ENCODE results near the gene EPAS1. TPM values are rescaled to one million over a fixed set of nuclear protein-coding genes. Genes with fewer than 3 reads are reported as not detected.
"Not testable (repeated sequence)": the region's sequence is repeated elsewhere in the genome, so short reads cannot be mapped to it uniquely, and the experiment has no call there.

The EPAS1 gene
- total and polyA plus RNA-seq, 4 donors: 213 to 954 (median 403) TPM

DNA sequence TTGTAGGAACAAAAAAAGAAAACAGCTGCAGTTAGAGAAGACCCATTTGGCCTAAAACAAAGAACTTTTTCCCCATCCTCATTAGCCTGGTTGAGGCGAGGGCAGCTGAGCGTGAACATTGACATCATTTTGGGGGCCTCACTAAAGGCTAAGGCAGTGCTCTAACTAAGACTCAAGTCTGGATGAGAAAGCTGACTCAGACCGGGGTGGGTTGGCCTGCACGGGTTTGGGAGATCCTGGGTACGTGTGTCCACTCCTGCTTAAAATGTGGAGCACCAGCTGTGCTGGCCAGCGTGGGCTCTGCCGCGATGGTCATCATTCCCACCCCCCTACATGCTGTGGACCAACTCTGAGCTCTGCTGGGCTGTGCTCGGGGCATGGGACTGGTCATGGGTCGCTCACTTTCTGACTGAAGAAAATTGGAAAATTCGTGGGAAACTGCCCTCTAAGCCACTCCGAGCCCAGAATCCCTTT lies 96.2 kb downstream of the EPAS1 start:
- intact Hi-C loops (cut with DNase I): no loop called here
- 79 to 88% methylated on average over 12 of the region's 12 CpGs for WGBS, 2 donors
- H3K36me3 ChIP-seq (ENCODE audit: control insufficient read depth in 1 of 2, insufficient read depth in 2 of 2, low read length in 1 of 2): no peaks in the 10 kb centered on the region
- no peaks in the 10 kb centered on the region for H3K9me3 ChIP-seq (ENCODE audit: control insufficient read depth, low read length)
- H3K27me3 ChIP-seq (ENCODE audit: control insufficient read depth in 1 of 2, insufficient read depth in 2 of 2, low read length in 1 of 2): no peaks in the 10 kb centered on the region
- H3K27ac ChIP-seq (ENCODE audit: low read depth in 1 of 2, low read length in 2 of 2): no peak overlapping the region
- no peaks in the 10 kb centered on the region for H3K4me1 ChIP-seq (ENCODE audit: control insufficient read depth in 1 of 2, insufficient read depth in 2 of 2, low read length in 2 of 2)
- H3K4me3 ChIP-seq (ENCODE audit: low read length in 2 of 2): no peak overlapping the region
- ATAC-seq (ENCODE audit: low FRiP score) (no peak), DNase-seq (no peak)

DNA sequence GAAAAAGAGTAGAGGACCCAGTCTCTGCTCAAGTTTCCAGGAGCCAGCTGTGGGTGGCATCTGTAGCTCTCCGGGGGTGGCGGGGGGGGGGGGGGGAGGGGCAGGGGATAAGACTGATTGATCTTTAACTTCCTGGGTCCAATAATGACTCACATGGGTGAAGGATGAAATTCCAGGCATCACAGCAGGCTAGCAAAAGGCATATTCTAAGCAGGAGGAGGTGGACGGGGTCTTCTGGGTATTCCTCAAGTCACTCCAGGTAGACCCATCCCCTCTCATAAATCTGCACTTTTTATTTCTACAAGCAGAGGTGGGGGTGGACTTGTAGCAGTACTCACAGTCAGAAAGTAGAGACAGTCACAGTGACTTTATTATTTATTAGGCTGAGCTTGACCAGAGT lies 96.7 kb downstream of the EPAS1 start:
- no peaks in the 10 kb centered on the region for H3K9me3 ChIP-seq (ENCODE audit: control insufficient read depth, low read length)
- no peaks in the 10 kb centered on the region for H3K36me3 ChIP-seq (ENCODE audit: control insufficient read depth in 1 of 2, insufficient read depth in 2 of 2, low read length in 1 of 2)
- no peaks in the 10 kb centered on the region for H3K4me1 ChIP-seq (ENCODE audit: control insufficient read depth in 1 of 2, insufficient read depth in 2 of 2, low read length in 2 of 2)
- ATAC-seq (ENCODE audit: low FRiP score): no peak
- WGBS, 2 donors: 87% methylated on average over 3 of the region's 3 CpGs
- H3K27me3 ChIP-seq (ENCODE audit: control insufficient read depth in 1 of 2, insufficient read depth in 2 of 2, low read length in 1 of 2): no peaks in the 10 kb centered on the region
- intact Hi-C loops (cut with DNase I): no loop called here
- no peak overlapping the region for H3K27ac ChIP-seq (ENCODE audit: low read depth in 1 of 2, low read length in 2 of 2)
- H3K4me3 ChIP-seq (ENCODE audit: low read length in 2 of 2): no peak overlapping the region
- no peak for DNase-seq

DNA sequence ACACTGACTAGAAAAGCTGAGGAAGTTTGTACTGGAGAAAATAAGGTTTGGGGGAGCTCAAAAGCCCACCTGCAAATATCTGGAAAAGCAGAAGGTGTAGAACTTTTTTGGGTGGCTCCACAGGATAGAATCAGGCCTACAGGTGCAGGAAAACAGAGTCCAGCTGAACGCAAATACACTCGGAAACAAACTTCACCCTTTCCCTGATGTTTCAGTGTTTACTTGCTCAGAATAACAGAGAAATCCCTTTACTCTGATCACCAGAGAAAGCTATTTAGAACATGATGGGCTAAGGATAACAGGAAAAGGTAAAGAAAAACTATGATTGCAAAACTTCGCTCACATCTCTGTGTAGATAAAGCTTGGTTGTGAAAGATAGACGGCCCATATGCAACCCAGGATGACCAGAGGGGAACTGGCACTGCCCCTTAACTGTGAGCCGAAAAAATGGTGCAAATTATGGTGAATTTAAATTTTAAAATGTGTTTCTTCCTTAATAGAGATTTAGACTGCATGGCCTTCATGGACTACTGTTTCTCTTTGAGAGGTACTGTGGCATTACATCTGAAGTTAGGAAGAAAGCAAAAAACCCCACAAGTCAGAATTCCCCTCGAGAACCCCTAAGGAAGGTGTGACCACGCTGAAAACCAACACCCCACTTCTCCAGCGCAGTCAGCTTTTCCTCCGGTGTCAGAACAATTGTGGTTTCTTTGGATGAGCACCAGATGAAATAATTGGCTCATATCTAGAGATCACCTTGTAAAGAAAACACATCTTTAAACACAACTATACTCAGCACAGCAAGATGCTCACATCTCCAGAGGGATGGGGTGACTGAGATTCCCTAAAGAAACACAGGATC lies 97.7 kb downstream of the EPAS1 start:
- H3K27ac ChIP-seq (ENCODE audit: low read depth in 1 of 2, low read length in 2 of 2): no peak overlapping the region
- no peak overlapping the region for H3K4me3 ChIP-seq (ENCODE audit: low read length in 2 of 2)
- H3K27me3 ChIP-seq (ENCODE audit: control insufficient read depth in 1 of 2, insufficient read depth in 2 of 2, low read length in 1 of 2): no peaks in the 10 kb centered on the region
- no peak for DNase-seq
- H3K4me1 ChIP-seq (ENCODE audit: control insufficient read depth in 1 of 2, insufficient read depth in 2 of 2, low read length in 2 of 2): no peaks in the 10 kb centered on the region
- intact Hi-C loops (cut with DNase I): no loop called here
- no peaks in the 10 kb centered on the region for H3K9me3 ChIP-seq (ENCODE audit: control insufficient read depth, low read length)
- no peaks in the 10 kb centered on the region for H3K36me3 ChIP-seq (ENCODE audit: control insufficient read depth in 1 of 2, insufficient read depth in 2 of 2, low read length in 1 of 2)
- ATAC-seq (ENCODE audit: low FRiP score): no peak
- WGBS, 2 donors: 73 to 76% methylated on average over 9 of the region's 9 CpGs

DNA sequence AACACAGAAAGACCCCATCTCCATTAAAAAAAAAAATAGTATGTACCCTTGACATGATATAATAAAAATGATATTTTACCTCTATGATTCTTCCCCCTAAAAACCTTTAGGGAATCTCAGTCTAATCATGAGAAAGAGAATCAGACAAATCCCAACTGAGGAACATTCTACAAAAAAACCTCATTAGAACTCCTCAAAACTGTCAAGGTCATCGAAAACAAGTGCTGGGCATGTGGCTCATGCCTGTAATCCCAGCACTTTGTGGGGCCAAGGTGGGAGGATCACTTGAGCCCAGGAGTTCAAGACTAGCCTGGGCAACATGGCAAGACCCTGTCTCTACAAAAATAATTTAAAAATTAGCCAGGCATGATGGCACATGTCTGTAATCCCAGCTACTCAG lies 98.5 kb downstream of the EPAS1 start:
- H3K4me3 ChIP-seq (ENCODE audit: low read length in 2 of 2); H3K4me1 ChIP-seq (ENCODE audit: control insufficient read depth in 1 of 2, insufficient read depth in 2 of 2, low read length in 2 of 2); H3K36me3 ChIP-seq (ENCODE audit: control insufficient read depth in 1 of 2, insufficient read depth in 2 of 2, low read length in 1 of 2); H3K9me3 ChIP-seq (ENCODE audit: control insufficient read depth, low read length); DNase-seq; H3K27ac ChIP-seq (ENCODE audit: low read depth in 1 of 2, low read length in 2 of 2); H3K27me3 ChIP-seq (ENCODE audit: control insufficient read depth in 1 of 2, insufficient read depth in 2 of 2, low read length in 1 of 2); ATAC-seq (ENCODE audit: low FRiP score); intact Hi-C loops (cut with DNase I): not testable (repeated sequence)
- WGBS, 2 donors: 95 to 100% methylated on average over 1 of the region's 1 CpG

DNA sequence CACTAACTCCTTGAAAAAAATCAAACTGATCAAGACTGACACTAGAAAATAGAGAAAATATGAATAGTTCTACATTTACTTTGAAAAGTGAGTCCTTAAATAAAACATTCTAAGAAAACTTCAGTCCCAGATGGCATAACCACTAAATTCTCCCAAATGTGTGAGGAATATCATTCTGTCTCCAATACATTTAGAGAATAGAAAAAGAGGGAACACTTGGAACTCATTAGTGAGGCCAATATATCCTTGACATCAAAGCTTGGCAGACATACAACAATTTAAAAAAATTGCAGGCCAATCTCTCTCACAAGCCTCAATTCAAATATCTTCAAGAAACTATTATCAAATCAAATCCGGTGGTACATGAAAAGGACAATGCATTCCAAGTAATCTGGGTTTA lies 102.8 kb downstream of the EPAS1 start:
- H3K27ac ChIP-seq (ENCODE audit: low read depth in 1 of 2, low read length in 2 of 2): no peak overlapping the region
- 87 to 92% methylated on average over 1 of the region's 1 CpG for WGBS, 2 donors
- H3K36me3 ChIP-seq (ENCODE audit: control insufficient read depth in 1 of 2, insufficient read depth in 2 of 2, low read length in 1 of 2): no peaks in the 10 kb centered on the region
- intact Hi-C loops (cut with DNase I): no loop called here
- H3K9me3 ChIP-seq (ENCODE audit: control insufficient read depth, low read length): no peaks in the 10 kb centered on the region
- no peak overlapping the region for H3K4me3 ChIP-seq (ENCODE audit: low read length in 2 of 2)
- ATAC-seq (ENCODE audit: low FRiP score) (no peak), DNase-seq (no peak)
- H3K4me1 ChIP-seq (ENCODE audit: control insufficient read depth in 1 of 2, insufficient read depth in 2 of 2, low read length in 2 of 2): no peaks in the 10 kb centered on the region
- H3K27me3 ChIP-seq (ENCODE audit: control insufficient read depth in 1 of 2, insufficient read depth in 2 of 2, low read length in 1 of 2): no peaks in the 10 kb centered on the region

DNA sequence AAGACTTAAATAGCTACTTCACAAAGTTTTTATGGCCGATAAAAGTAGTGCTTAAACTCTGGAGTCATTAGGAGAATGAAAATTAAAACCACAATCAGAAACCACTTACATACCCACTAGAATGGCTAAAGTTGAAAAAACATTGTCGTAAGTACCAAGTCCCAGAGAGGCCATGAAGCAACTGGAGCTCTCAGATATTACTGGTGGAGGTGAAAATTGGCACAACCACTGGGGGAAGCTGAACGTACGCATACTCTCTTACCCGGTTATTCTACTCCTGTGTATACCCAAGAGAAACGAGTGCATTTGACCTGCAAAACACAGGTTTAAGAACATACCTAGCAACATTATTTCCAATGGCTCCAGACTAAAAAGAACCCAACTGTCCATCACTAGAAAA lies 105.7 kb downstream of the EPAS1 start:
- DNase-seq: no peak
- 92 to 93% methylated on average over 6 of the region's 6 CpGs for WGBS, 2 donors
- Histone ChIP-seq H3K27ac (ENCODE audit: low read depth in 1 of 2, low read length in 2 of 2) (no peak overlapping the region), H3K9me3 (ENCODE audit: control insufficient read depth, low read length) (no peaks in the 10 kb centered on the region), H3K36me3 (ENCODE audit: control insufficient read depth in 1 of 2, insufficient read depth in 2 of 2, low read length in 1 of 2) (no peaks in the 10 kb centered on the region), H3K4me3 (ENCODE audit: low read length in 2 of 2) (no peak overlapping the region), H3K4me1 (ENCODE audit: control insufficient read depth in 1 of 2, insufficient read depth in 2 of 2, low read length in 2 of 2) (no peaks in the 10 kb centered on the region), H3K27me3 (ENCODE audit: control insufficient read depth in 1 of 2, insufficient read depth in 2 of 2, low read length in 1 of 2) (no peaks in the 10 kb centered on the region)
- ATAC-seq (ENCODE audit: low FRiP score): no peak
- intact Hi-C loops (cut with DNase I): no loop called here

DNA sequence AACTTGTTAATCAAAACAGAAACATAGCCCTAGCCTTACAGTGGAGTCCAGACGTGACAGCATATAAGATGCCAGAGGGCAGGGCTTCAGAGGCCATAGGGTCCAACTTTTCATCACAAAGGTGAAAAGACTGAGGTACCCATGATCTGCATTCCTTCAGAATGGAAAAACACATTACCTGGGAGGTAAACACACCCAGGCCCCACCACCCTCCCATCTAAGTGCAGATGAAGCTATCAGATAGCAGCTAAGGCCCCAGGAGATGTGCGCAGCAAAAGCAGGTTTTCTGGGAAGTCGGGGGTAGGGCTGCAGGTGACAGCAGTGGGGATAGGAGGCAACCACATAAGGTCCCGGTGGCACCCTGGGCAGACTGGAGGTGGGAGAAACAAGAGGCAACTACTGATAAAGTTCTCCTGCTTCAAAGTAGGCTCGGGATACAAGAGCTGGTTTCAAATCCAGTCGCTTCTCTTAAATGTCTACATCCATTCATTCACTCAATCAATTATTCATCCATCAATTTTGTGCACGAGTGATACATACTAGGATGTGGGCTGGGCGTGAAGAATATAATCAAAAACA lies 107.1 kb downstream of the EPAS1 start:
- H3K36me3 ChIP-seq (ENCODE audit: control insufficient read depth in 1 of 2, insufficient read depth in 2 of 2, low read length in 1 of 2): no peaks in the 10 kb centered on the region
- ATAC-seq (ENCODE audit: low FRiP score): no peak

DNA sequence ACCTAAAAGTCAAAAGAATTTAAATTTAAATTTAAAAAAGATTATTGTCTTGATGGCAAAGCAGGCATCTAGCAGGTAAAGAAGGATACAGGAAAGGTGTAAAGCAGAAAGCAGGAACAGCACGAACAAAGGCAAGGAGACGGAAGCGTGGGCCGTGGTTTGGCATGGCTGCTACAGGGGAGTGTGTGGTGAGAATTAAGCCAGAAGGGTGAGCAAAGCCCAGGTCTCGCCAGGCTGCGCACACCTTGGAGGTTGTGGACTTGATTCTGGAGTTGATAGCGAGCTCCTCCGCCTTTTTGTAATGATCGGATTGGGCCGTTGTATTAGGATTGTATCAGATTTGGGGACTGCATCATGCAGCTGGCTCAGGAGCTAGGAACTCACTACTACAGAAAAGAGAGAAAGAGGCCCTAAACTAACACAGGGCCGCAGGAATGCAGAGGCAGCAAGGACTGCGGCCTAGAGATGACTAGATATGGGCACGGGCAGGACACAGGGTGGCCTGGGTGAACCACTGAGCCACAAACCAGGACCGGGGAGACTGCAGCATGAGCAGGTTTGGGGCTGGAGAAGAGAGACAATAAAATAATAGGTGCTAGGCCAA lies 110.7 kb downstream of the EPAS1 start:
- no peak for DNase-seq
- H3K4me1 ChIP-seq (ENCODE audit: control insufficient read depth in 1 of 2, insufficient read depth in 2 of 2, low read length in 2 of 2): no peaks in the 10 kb centered on the region
- WGBS, 2 donors: 96 to 97% methylated on average over 14 of the region's 14 CpGs
- H3K27ac ChIP-seq (ENCODE audit: low read depth in 1 of 2, low read length in 2 of 2): no peak overlapping the region
- no peaks in the 10 kb centered on the region for H3K27me3 ChIP-seq (ENCODE audit: control insufficient read depth in 1 of 2, insufficient read depth in 2 of 2, low read length in 1 of 2)
- no peaks in the 10 kb centered on the region for H3K9me3 ChIP-seq (ENCODE audit: control insufficient read depth, low read length)
- intact Hi-C loops (cut with DNase I): loop anchor here in 1 of 2 donors (2.0 kb wide), 1 partner anchor 19 kb away; no protein-coding TSS in a partner anchor
- H3K36me3 ChIP-seq (ENCODE audit: control insufficient read depth in 1 of 2, insufficient read depth in 2 of 2, low read length in 1 of 2): no peaks in the 10 kb centered on the region
- ATAC-seq (ENCODE audit: low FRiP score): no peak
- no peak overlapping the region for H3K4me3 ChIP-seq (ENCODE audit: low read length in 2 of 2)

More for the DNA sequence above, 107.1 kb downstream of the EPAS1 start:
- DNase-seq: no peak
- Histone ChIP-seq H3K27ac (ENCODE audit: low read depth in 1 of 2, low read length in 2 of 2) (no peak overlapping the region), H3K4me1 (ENCODE audit: control insufficient read depth in 1 of 2, insufficient read depth in 2 of 2, low read length in 2 of 2) (no peaks in the 10 kb centered on the region), H3K27me3 (ENCODE audit: control insufficient read depth in 1 of 2, insufficient read depth in 2 of 2, low read length in 1 of 2) (no peaks in the 10 kb centered on the region), H3K9me3 (ENCODE audit: control insufficient read depth, low read length) (no peaks in the 10 kb centered on the region), H3K4me3 (ENCODE audit: low read length in 2 of 2) (no peak overlapping the region)
- WGBS, 2 donors: 93 to 95% methylated on average over 8 of the region's 8 CpGs
- intact Hi-C loops (cut with DNase I): no loop called here
